Loucy (cell line): ENCODE measurements around the gene SH3RF2.

Experiments
- H2AFZ ChIP-seq: fragments of 200-600 bp; sonication (generic); 2 replicates; pipeline ENCODE4 v1.6.0; 2016; ENCODE audit warnings: antibody characterized with exemption, mild to moderate bottlenecking, low read length, moderate library complexity
- H3F3A ChIP-seq: fragments of 200-600 bp; 2 replicates; pipeline ENCODE4 v1.6.0; 2016; ENCODE audit warnings: antibody characterized with exemption, low read depth, mild to moderate bottlenecking
- H3K27me3 ChIP-seq: fragments of 200-600 bp; sonication (generic); 2 replicates; pipeline ENCODE4 v1.6.1; 2014; ENCODE audit warnings: low read length, mild to moderate bottlenecking; ENCODE audit not compliant: insufficient read depth, poor library complexity, severe bottlenecking
- H3K36me3 ChIP-seq: fragments of 200-600 bp; sonication (generic); 2 replicates; pipeline ENCODE4 v1.6.1; 2016; ENCODE audit warnings: low read length; ENCODE audit not compliant: insufficient read depth
- H3K4me1 ChIP-seq: fragments of 200-600 bp; sonication (generic); 2 replicates; pipeline ENCODE4 v1.5.1; 2014; ENCODE audit warnings: low read length, mild to moderate bottlenecking; ENCODE audit not compliant: insufficient read depth, poor library complexity, severe bottlenecking
- H3K4me2 ChIP-seq: fragments of 200-600 bp; sonication (generic); 2 replicates; pipeline ENCODE4 v1.6.0; 2014; ENCODE audit warnings: antibody characterized with exemption, low read length, low read depth, mild to moderate bottlenecking; ENCODE audit not compliant: poor library complexity, severe bottlenecking
- H3K4me3 ChIP-seq: fragments of 200-600 bp; sonication (generic); 2 replicates; pipeline ENCODE4 v1.5.1; 2014; ENCODE audit warnings: low read length, mild to moderate bottlenecking, mixed read lengths; ENCODE audit not compliant: poor library complexity, severe bottlenecking
- H3K79me2 ChIP-seq: fragments of 200-600 bp; sonication (generic); 2 replicates; pipeline ENCODE4 v1.6.1; 2014; ENCODE audit warnings: low read length; ENCODE audit not compliant: insufficient read depth
- H3K9ac ChIP-seq: fragments of 200-600 bp; sonication (generic); 2 replicates; pipeline ENCODE4 v1.6.0; 2014; ENCODE audit warnings: mild to moderate bottlenecking, low read depth, low read length, moderate library complexity; ENCODE audit not compliant: poor library complexity, severe bottlenecking
- H3K9me2 ChIP-seq: fragments of 200-600 bp; sonication (generic); replicated peaks from 2 replicates; pipeline ENCODE4 v1.6.1; 2016; ENCODE audit warnings: low read depth, low read length, mixed read lengths
- H3K9me3 ChIP-seq: fragments of 200-600 bp; sonication (generic); 2 replicates; pipeline ENCODE4 v1.6.1; 2014; ENCODE audit warnings: mild to moderate bottlenecking, antibody characterized with exemption, low read length, low read depth; ENCODE audit not compliant: insufficient read depth
- H4K20me1 ChIP-seq: fragments of 200-600 bp; sonication (generic); 2 replicates; pipeline ENCODE4 v1.6.0; 2014; ENCODE audit warnings: antibody characterized with exemption, low read length, mild to moderate bottlenecking; ENCODE audit not compliant: insufficient read depth, poor library complexity, severe bottlenecking
- EZH2phosphoT487 ChIP-seq: fragments of 200-600 bp; IDR thresholded peaks from 2 replicates; pipeline ENCODE4 v1.6.1; 2018; ENCODE audit warnings: antibody characterized with exemption, mild to moderate bottlenecking, moderate library complexity, borderline replicate concordance
- TF ChIP-seq, protein P1 (sequence below): fragments of 200-600 bp; sonication (generic); conservative IDR thresholded peaks from 2 replicates; pipeline ENCODE4 v1.5.1; 2014; ENCODE audit warnings: mild to moderate bottlenecking, antibody characterized with exemption, low read length

The SH3RF2 gene

DNA sequence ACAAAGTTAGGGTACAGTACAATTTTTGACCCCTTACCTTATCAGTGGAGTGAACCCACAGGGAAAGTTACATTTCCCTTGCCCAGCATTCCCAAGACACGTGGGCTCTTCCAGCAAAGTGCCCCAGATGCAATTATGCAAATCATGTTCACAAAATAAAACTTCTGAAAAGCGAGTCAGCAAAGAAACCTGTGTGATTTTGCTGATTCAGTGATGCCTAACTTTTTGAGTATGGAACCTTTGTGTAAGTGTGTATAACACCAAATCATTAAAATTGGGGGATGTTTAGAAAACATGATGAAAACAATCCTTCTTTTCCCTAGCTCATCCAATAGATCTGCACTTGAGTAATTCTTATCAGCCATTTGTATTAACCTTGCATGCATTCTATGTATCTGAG, 52.6 kb downstream of the SH3RF2 start:
- Histone ChIP-seq H3K4me2 (no peak overlapping the region), H3K9me2 (no peaks in the 10 kb centered on the region), H4K20me1 (no peaks in the 10 kb centered on the region), H3K27me3 (no peaks in the 10 kb centered on the region), H3F3A (no peaks in the 10 kb centered on the region), H3K36me3 (no peaks in the 10 kb centered on the region), H3K4me1 (no peaks in the 10 kb centered on the region), H3K4me3 (no peak overlapping the region), H3K9me3 (no peaks in the 10 kb centered on the region), H3K79me2 (no peaks in the 10 kb centered on the region), H3K9ac (no peak overlapping the region), H2AFZ (no peak overlapping the region)
- TF ChIP-seq, protein P1, sequence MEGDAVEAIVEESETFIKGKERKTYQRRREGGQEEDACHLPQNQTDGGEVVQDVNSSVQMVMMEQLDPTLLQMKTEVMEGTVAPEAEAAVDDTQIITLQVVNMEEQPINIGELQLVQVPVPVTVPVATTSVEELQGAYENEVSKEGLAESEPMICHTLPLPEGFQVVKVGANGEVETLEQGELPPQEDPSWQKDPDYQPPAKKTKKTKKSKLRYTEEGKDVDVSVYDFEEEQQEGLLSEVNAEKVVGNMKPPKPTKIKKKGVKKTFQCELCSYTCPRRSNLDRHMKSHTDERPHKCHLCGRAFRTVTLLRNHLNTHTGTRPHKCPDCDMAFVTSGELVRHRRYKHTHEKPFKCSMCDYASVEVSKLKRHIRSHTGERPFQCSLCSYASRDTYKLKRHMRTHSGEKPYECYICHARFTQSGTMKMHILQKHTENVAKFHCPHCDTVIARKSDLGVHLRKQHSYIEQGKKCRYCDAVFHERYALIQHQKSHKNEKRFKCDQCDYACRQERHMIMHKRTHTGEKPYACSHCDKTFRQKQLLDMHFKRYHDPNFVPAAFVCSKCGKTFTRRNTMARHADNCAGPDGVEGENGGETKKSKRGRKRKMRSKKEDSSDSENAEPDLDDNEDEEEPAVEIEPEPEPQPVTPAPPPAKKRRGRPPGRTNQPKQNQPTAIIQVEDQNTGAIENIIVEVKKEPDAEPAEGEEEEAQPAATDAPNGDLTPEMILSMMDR = no peak
- no peak for TF ChIP-seq EZH2phosphoT487

DNA sequence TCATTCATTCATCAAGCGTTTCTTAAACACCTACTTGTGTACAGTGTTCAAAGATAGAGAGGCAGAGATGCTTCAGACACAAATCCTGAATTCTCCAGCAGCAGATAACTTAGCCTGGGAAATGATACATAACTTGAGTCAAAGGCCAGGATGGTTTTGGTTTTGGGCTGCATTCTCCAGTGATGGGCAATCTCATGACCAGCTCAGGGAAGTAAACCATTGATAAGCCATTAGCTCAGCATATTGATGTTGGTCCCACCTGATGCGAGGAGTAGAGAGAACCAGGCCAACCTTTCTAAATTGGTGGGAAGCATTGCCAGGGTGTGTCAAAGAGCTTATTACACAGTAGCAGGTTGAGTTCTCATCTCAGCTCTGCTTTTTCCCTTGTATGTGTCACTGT, 53.0 kb downstream of the SH3RF2 start:
- no peaks in the 10 kb centered on the region for H3K36me3 ChIP-seq
- no peak overlapping the region for H2AFZ ChIP-seq
- no peaks in the 10 kb centered on the region for H3K79me2 ChIP-seq
- H3K9me3 ChIP-seq = no peaks in the 10 kb centered on the region
- no peak overlapping the region for H3K4me2 ChIP-seq
- H4K20me1 ChIP-seq = no peaks in the 10 kb centered on the region
- H3K4me1 ChIP-seq = no peaks in the 10 kb centered on the region
- H3K4me3 ChIP-seq = no peak overlapping the region
- TF ChIP-seq EZH2phosphoT487 = no peak
- TF ChIP-seq, protein P1 = no peak
- no peaks in the 10 kb centered on the region for H3F3A ChIP-seq
- H3K9ac ChIP-seq = no peak overlapping the region
- H3K27me3 ChIP-seq = no peaks in the 10 kb centered on the region
- no peaks in the 10 kb centered on the region for H3K9me2 ChIP-seq

DNA sequence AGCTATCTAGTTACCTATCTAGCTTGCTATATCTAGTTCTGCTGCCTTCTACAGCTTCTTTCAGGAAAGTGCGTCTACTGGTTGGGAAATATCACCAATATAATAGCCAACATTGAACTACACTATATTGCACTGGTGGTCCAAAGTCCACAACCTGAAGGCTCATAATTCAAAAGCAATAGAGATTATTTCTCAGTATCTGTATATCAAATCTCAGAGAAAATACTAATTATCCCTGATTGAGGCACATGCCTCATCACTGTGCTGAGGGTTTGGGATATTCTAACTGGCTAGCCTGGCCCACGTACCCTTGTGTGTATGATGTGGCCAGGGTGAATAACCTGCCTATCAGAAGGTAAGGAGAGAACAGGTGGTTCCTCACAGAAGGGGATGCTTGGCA, 53.8 kb downstream of the SH3RF2 start:
- H3K4me3 ChIP-seq = no peak overlapping the region
- no peaks in the 10 kb centered on the region for H3K9me2 ChIP-seq
- H3K4me2 ChIP-seq = no peak overlapping the region
- no peaks in the 10 kb centered on the region for H3K79me2 ChIP-seq
- no peaks in the 10 kb centered on the region for H3K36me3 ChIP-seq
- TF ChIP-seq EZH2phosphoT487 = no peak
- TF ChIP-seq, protein P1 = no peak
- no peaks in the 10 kb centered on the region for H4K20me1 ChIP-seq
- no peaks in the 10 kb centered on the region for H3F3A ChIP-seq
- H3K9ac ChIP-seq = no peak overlapping the region
- no peaks in the 10 kb centered on the region for H3K9me3 ChIP-seq
- H2AFZ ChIP-seq = no peak overlapping the region
- no peaks in the 10 kb centered on the region for H3K4me1 ChIP-seq
- H3K27me3 ChIP-seq = no peaks in the 10 kb centered on the region
